GM18951 (cell line): ENCODE results near the gene GPATCH8.

ENCODE experiments used
- POLR2A ChIP-seq: IDR thresholded peaks from 4 replicates; pipeline ENCODE4 v1.6.1; 2011; ENCODE audit warnings: mild to moderate bottlenecking; ENCODE audit not compliant: insufficient read length, insufficient read depth; ENCODE audit errors: extremely low read depth
- in situ Hi-C: fragments of 300-500 bp; cut with MboI; formaldehyde crosslinking; loops from one replicate; pipeline ENCODE4 v1.12.0; 2022; ENCODE audit warnings: low sequenced_read_pairs, mixed read lengths, inconsistent platforms; ENCODE audit not compliant: unreplicated experiment

The GPATCH8 gene

GRCh38 chr17:44385287-44386181 is 117.7 kb downstream of the GPATCH8 start:
- in situ Hi-C loops, result no loop called here
- no peak for TF ChIP-seq POLR2A

- in situ Hi-C loops, result no loop called here
- TF ChIP-seq POLR2A, result no peak
These were observed 118.4 kb downstream of the GPATCH8 start for GRCh38 chr17:44384823-44385286.

- in situ Hi-C loops, result no loop called here
- TF ChIP-seq POLR2A, result no peak
These were observed 118.9 kb downstream of the GPATCH8 start for GRCh38 chr17:44384281-44384822.

GRCh38 chr17:44383861-44384260 is 119.3 kb downstream of the GPATCH8 start:
- TF ChIP-seq POLR2A, result no peak
- in situ Hi-C loops, result no loop called here

GRCh38 chr17:44383363-44383762 is 119.8 kb downstream of the GPATCH8 start:
- TF ChIP-seq POLR2A, result no peak
- in situ Hi-C loops, result no loop called here

- no peak for TF ChIP-seq POLR2A
- in situ Hi-C loops, result no loop called here
These were observed 120.3 kb downstream of the GPATCH8 start for GRCh38 chr17:44382917-44383316.

GRCh38 chr17:44381810-44382305 is 121.3 kb downstream of the GPATCH8 start:
- in situ Hi-C loops, result no loop called here

GRCh38 chr17:44380767-44381166 is 122.4 kb downstream of the GPATCH8 start:
- TF ChIP-seq POLR2A, result no peak
- in situ Hi-C loops, result no loop called here

More at GRCh38 chr17:44381810-44382305, 121.3 kb downstream of the GPATCH8 start:
- no peak for TF ChIP-seq POLR2A

GRCh38 chr17:44379887-44380286 is 123.3 kb downstream of the GPATCH8 start:
- in situ Hi-C loops, result no loop called here

GRCh38 chr17:44378171-44378705 is 125.0 kb downstream of the GPATCH8 start:
- in situ Hi-C loops, result no loop called here
- no peak for TF ChIP-seq POLR2A

More at GRCh38 chr17:44379887-44380286, 123.3 kb downstream of the GPATCH8 start:
- no peak for TF ChIP-seq POLR2A

GRCh38 chr17:44376779-44377178 is 126.4 kb downstream of the GPATCH8 start:
- in situ Hi-C loops, result no loop called here
- no peak for TF ChIP-seq POLR2A

GRCh38 chr17:44376124-44376523 is 127.1 kb downstream of the GPATCH8 start:
- TF ChIP-seq POLR2A, result no peak
- in situ Hi-C loops, result no loop called here

GRCh38 chr17:44375196-44376017 is 127.8 kb downstream of the GPATCH8 start:
- in situ Hi-C loops, result no loop called here
- no peak for TF ChIP-seq POLR2A
